ENCODE data around the gene CWF19L2. TPM values are rescaled to one million over a fixed set of nuclear protein-coding genes. Genes with fewer than 3 reads are reported as not detected.

CWF19L2 gene
- total RNA-seq, 1 experiment from 2014 or later, result 18.4 TPM

DNA sequence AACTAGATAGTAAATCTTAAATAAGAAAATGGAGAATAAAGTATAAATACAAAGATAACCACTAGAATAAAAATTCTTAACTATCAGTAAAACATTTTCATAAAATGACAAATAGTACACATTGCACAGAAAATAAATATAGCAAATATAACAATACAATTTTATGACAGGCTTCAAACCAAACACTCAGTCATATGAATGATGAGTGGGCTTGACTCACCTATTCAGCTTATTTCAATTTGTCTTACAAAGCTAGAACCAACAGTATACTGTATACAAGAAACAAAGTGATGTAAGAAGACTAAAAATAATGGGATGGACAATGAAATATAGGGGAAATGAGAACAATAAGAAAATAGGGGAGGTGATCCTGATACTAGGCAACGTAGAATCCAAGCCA lies 141.2 kb downstream of the CWF19L2 start:
- Histone ChIP-seq H4K5ac (ENCODE audit: insufficient read length, low read depth, low read length) (no peak overlapping the region), H3K79me2 (ENCODE audit: insufficient read depth, low read length) (no peaks in the 10 kb centered on the region), H3K56ac (ENCODE audit: insufficient read length, low read depth, low read length) (no peak overlapping the region), H2BK12ac (ENCODE audit: insufficient read length, low read depth, low read length) (no peak overlapping the region), H3K27me3 (ENCODE audit: insufficient read depth, low read length) (no peaks in the 10 kb centered on the region), H3K4ac (ENCODE audit: low read depth, low read length) (no peak overlapping the region), H4K91ac (ENCODE audit: insufficient read length, low read depth, low read length) (no peak overlapping the region), H3K23ac (ENCODE audit: insufficient read length, low read depth, low read length) (no peak overlapping the region), H3K27ac (ENCODE audit: insufficient read length, low read depth, low read length) (no peak overlapping the region), H2AFZ (ENCODE audit: low read length) (no peak overlapping the region), H2BK5ac (ENCODE audit: insufficient read length, low read length) (no peak overlapping the region), H3K14ac (ENCODE audit: insufficient read depth, low read length) (no peak overlapping the region), H4K8ac (replicated peaks; ENCODE audit: insufficient read length, low read depth, low read length) (no peak overlapping the region), H3K4me1 (ENCODE audit: insufficient read depth, low read length) (no peaks in the 10 kb centered on the region), H3K79me1 (ENCODE audit: insufficient read depth, low read depth, low read length, poor library complexity, severe bottlenecking) (no peaks in the 10 kb centered on the region), H2AK5ac (ENCODE audit: insufficient read length, low read length) (no peak overlapping the region), H3K23me2 (ENCODE audit: insufficient read length, low read depth, low read length, poor library complexity, severe bottlenecking) (no peaks in the 10 kb centered on the region), H3K4me2 (ENCODE audit: insufficient read depth, insufficient read length, low read length) (no peak overlapping the region), H3T11ph (ENCODE audit: low read length) (no peak overlapping the region), H4K20me1 (ENCODE audit: control insufficient read depth, insufficient read depth, insufficient read length) (no peaks in the 10 kb centered on the region), H2BK120ac (ENCODE audit: low read depth, low read length, poor library complexity, severe bottlenecking) (no peak overlapping the region), H2BK15ac (ENCODE audit: low read depth, low read length) (no peak overlapping the region), H2BK20ac (ENCODE audit: low read depth, low read length, poor library complexity, severe bottlenecking) (no peak overlapping the region), H3K9ac (ENCODE audit: extremely low read depth, insufficient read length, low read length) (no peak overlapping the region), H3K18ac (ENCODE audit: insufficient read length, low read depth, low read length) (no peak overlapping the region), H3K9me3 (ENCODE audit: control insufficient read depth, low read depth, low read length) (no peaks in the 10 kb centered on the region)
- Mint-ChIP-seq H3K27me3 (ENCODE audit: low read depth) (no peaks in the 10 kb centered on the region), H3K27ac (no peak overlapping the region), H3K9me3 (peaks cover 11 to 16% of the 10 kb centered on the region in 2 experiments; a peak in 4 of 5 replicates), H3K4me3 (no peak overlapping the region), H3K4me1 (no peaks in the 10 kb centered on the region), H3K36me3 (ENCODE audit: insufficient read depth in 1 of 3, low read depth in 3 of 3) (peaks cover 17 to 21% (median 21%) of the 10 kb centered on the region in 3 experiments)
- no CpG with 5 or more reads among the region's 1 CpG for WGBS (ENCODE audit: extremely low coverage, insufficient read length, low lambda C conversion rate)
- TF ChIP-seq, protein P1, sequence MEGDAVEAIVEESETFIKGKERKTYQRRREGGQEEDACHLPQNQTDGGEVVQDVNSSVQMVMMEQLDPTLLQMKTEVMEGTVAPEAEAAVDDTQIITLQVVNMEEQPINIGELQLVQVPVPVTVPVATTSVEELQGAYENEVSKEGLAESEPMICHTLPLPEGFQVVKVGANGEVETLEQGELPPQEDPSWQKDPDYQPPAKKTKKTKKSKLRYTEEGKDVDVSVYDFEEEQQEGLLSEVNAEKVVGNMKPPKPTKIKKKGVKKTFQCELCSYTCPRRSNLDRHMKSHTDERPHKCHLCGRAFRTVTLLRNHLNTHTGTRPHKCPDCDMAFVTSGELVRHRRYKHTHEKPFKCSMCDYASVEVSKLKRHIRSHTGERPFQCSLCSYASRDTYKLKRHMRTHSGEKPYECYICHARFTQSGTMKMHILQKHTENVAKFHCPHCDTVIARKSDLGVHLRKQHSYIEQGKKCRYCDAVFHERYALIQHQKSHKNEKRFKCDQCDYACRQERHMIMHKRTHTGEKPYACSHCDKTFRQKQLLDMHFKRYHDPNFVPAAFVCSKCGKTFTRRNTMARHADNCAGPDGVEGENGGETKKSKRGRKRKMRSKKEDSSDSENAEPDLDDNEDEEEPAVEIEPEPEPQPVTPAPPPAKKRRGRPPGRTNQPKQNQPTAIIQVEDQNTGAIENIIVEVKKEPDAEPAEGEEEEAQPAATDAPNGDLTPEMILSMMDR (conservative IDR thresholded peaks at IDR 0.05), result no peak
- no peak for DNase-seq

Data from H9 (cell line).